Cardiac muscle cell (in vitro differentiated cells and primary cell): ENCODE results near the gene IRF9. TPM values are rescaled to one million over a fixed set of nuclear protein-coding genes. Genes with fewer than 3 reads are reported as not detected.

Experiments used
- DNase-seq, 2 donors: peaks; one replicate each; pipeline versions ENCODE4 v3.0.0 to v3.0.0-alpha.2; 2010 to 2017; ENCODE audit warnings: low read depth in 1 of 2, low spot score in 1 of 2
- H3K27ac ChIP-seq: fragments of 200-600 bp; sonication (generic); 2 replicates; pipeline ENCODE4 v1.5.1; 2016
- H3K27me3 ChIP-seq: fragments of 200-600 bp; sonication (generic); 2 replicates; pipeline ENCODE4 v1.6.0; 2016; ENCODE audit warnings: control low read depth
- H3K36me3 ChIP-seq: fragments of 200-600 bp; sonication (generic); 2 replicates; pipeline ENCODE4 v1.5.1; 2016; ENCODE audit warnings: control low read depth
- H3K4me1 ChIP-seq: fragments of 200-600 bp; sonication (generic); 2 replicates; pipeline ENCODE4 v1.8.1; 2017; ENCODE audit warnings: low read depth, mild to moderate bottlenecking, mixed run types
- H3K4me3 ChIP-seq: fragments of 200-600 bp; sonication (generic); 2 replicates; pipeline ENCODE4 v1.5.1; 2016; ENCODE audit warnings: mild to moderate bottlenecking
- H3K9me3 ChIP-seq: fragments of 200-600 bp; sonication (generic); 2 replicates; pipeline ENCODE4 v1.5.1; 2017; ENCODE audit warnings: low read depth, mild to moderate bottlenecking, control low read depth
- polyA plus RNA-seq: library from polyadenylated mRNA; unstranded; fragments of >200 nt; fragmentation: Nextera tagmentation; extraction: Ambion mirVana; gene quantifications from 2 replicates; pipeline ENCODE4 v1.2.1, GENCODE V29; 2016
- total RNA-seq: library from RNA; depleted of rRNA; stranded (reverse); fragments of >200 nt; gene quantifications from 2 replicates; pipeline ENCODE4 v1.2.3, GENCODE V29; 2016
- TF ChIP-seq, protein P1 (sequence below): IDR thresholded peaks from 2 replicates; pipeline ENCODE4 v1.5.1; 2012; ENCODE audit warnings: low read depth, mild to moderate bottlenecking, low read length

Gene IRF9, protein sequence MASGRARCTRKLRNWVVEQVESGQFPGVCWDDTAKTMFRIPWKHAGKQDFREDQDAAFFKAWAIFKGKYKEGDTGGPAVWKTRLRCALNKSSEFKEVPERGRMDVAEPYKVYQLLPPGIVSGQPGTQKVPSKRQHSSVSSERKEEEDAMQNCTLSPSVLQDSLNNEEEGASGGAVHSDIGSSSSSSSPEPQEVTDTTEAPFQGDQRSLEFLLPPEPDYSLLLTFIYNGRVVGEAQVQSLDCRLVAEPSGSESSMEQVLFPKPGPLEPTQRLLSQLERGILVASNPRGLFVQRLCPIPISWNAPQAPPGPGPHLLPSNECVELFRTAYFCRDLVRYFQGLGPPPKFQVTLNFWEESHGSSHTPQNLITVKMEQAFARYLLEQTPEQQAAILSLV
- total RNA-seq (29.1 and 33.7 TPM in 2 replicates), polyA plus RNA-seq (27.3 and 35.4 TPM in 2 replicates)

DNA sequence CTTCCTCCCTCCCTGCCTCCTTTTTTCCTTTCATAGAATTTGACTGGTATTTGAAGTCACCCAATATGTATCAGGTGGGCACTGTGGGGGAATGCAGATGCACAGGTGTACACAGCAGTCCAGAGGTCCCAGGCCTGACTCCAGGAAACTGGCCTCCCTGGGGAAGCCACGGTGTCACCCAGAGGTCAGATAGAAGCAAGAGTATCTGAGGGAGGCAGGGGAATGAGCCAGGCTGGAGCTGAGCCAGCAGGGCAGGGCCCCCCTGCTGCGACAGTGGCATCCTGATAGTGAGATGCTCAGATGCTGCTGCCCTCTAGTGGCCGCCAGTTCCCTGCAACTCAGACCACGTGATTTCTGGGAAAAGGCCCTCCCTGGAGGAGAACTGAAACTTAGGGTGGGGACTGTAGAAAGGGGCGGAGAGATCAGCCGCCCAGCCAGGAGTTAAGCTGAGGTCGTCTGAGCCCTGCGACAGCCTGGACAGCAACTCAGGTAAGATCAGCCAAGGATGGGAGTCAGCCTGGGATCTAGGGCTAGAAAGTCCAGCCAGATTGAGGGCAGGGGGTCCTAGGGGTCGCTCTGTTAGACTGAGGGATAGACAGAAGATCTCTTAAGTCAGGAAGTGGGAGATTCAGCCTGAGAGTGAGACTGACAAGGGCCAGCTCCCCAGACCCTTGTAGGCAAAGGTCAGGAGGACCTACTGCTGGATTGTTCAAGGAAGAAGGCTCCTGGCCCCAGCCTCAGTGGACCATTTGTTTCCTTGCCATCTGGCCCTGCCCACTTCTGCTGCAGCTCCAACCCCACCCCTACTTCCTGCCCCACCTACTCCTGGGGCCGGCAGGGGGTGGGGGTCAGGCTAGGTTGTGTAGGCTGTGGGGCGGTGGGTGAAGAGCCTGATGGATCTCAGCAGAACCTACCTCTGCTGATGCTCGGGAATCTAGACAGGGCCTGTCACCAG, at the start of gene IRF9:
TSS of gene IRF9 (plus strand) at position 416 of the 955 bp plus-strand sequence. CDS start 880 bp downstream, outside the sequence.
- no peaks in the 10 kb centered on the region for H3K9me3 ChIP-seq
- peaks cover 28% of the 10 kb centered on the region for H3K36me3 ChIP-seq
- peak within 1 kb of the TSS; percentile 9 for H3K4me3 ChIP-seq
- DNase-seq: peak; percentile 97
- H3K4me1 ChIP-seq: peaks cover 11% of the 10 kb centered on the region
- H3K27me3 ChIP-seq: no peaks in the 10 kb centered on the region
- TF ChIP-seq, protein P1, sequence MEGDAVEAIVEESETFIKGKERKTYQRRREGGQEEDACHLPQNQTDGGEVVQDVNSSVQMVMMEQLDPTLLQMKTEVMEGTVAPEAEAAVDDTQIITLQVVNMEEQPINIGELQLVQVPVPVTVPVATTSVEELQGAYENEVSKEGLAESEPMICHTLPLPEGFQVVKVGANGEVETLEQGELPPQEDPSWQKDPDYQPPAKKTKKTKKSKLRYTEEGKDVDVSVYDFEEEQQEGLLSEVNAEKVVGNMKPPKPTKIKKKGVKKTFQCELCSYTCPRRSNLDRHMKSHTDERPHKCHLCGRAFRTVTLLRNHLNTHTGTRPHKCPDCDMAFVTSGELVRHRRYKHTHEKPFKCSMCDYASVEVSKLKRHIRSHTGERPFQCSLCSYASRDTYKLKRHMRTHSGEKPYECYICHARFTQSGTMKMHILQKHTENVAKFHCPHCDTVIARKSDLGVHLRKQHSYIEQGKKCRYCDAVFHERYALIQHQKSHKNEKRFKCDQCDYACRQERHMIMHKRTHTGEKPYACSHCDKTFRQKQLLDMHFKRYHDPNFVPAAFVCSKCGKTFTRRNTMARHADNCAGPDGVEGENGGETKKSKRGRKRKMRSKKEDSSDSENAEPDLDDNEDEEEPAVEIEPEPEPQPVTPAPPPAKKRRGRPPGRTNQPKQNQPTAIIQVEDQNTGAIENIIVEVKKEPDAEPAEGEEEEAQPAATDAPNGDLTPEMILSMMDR: peak; percentile 88
- peak within 1 kb of the TSS; percentile 75 for H3K27ac ChIP-seq

DNA sequence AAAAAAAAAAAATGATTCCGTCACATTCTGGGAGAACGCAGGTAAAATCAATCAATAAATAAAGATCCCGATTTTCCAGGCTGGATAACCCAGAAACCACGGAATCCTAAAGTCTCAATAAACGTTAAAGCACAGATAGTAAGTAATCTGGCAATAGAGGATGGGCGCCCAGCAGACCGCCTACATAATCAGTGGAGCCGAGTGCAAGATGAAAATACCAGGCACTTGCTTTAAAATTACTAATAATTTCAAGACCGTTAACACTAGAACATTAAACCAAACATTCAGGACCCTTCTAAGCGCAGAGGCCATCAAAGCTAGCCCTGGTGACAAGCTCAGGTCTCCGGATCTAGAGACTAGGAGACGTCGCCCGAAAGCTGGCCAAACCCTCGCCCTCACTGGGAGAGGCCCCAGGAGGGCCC, 47.7 kb upstream of the IRF9 start:
- H3K27me3 ChIP-seq: no peaks in the 10 kb centered on the region
- TF ChIP-seq, protein P1: no peak
- peak overlapping the region; percentile 92 for H3K27ac ChIP-seq
- no peak for DNase-seq
- H3K36me3 ChIP-seq: peaks cover 12% of the 10 kb centered on the region
- H3K9me3 ChIP-seq: no peaks in the 10 kb centered on the region
- peak overlapping the region; percentile 44 for H3K4me3 ChIP-seq
- peaks cover 11% of the 10 kb centered on the region for H3K4me1 ChIP-seq

DNA sequence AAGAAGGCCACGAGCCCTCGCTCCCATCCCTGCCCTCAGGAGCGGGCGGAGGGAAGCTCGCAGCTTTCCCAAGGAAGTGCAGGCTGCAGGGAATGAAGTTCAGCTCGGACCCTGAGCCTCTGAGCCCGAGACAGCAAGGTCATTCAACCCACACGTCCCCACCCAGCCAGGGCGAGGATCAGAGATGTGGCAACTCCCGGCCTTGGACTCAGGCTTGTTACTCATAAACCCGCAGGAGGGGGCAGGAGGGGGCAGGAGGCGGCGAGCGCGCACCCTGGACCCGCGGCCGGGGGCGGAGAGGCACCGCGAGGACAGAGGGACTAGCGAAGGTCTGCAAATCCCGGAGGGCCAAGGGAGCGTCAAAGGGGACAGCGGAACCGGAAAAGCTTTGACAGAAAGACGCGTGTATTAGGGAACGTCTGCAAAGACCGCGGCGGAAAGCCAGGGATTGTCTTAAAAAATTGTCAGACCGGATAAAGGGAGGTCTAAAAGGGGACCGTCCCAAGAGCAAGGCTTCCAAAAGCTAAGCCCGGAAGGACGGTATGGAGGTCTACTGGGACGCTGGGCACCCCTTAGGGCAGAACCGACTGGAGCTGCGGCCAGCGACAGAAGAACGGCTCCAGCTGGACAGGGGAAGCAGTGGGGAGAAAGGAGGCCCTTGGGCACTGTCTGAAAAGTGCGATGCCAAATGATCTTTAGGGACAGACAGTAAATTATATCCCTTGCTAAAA, 47.1 kb upstream of the IRF9 start:
- H3K4me1 ChIP-seq: peaks cover 11% of the 10 kb centered on the region
- no peaks in the 10 kb centered on the region for H3K9me3 ChIP-seq
- no peaks in the 10 kb centered on the region for H3K27me3 ChIP-seq
- H3K27ac ChIP-seq: peak overlapping the region; percentile 92
- H3K36me3 ChIP-seq: peaks cover 18% of the 10 kb centered on the region
- peak overlapping the region; percentile 44 for H3K4me3 ChIP-seq
- TF ChIP-seq, protein P1: no peak
- DNase-seq: peak; percentile 85 to 91

DNA sequence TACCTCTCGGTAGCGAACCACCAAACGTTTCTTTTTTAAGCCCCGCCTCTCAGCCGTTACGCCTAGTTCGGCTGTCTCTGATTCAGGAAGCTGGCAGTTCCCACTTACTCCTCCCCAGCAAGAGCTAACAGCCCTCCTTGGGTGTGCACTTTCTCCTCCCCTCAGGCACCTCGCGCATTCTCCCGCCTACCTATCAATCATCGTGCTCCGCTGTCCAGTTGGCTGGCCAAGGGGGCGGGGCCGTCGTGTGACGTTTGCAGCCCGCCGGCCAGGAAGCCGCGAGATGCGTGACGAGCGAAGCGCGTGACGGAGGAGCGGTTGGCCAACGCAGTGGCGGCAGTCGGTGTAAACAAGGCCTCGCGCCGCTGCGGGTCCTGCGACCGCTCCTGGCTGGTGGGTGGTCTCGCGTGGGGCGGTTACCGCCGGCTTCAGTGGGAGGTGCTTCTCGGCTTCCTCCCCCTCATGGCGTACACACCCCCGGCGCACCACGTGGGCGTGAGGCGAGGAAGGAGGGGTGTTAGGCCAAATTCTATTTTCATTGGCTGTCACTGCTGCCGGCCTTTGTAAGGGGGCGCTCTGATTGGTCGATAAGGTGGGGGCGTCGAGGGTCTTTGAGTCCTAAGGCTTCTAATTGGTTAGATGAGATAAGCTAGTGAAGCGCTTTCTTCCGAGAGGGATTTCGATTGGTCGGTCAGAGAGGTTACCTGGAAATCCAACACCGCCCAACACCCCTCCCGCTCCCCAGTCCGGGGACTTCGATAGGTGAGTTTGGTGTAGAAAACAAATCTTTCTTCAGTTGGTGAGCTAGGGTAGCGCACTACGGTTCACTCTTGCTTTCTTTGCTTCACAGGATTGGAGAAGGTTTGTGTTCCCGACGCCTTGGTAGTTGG, 46.3 kb upstream of the IRF9 start, which contains the start of the genes DCAF11 and NRL:
TSS of gene DCAF11 (plus strand) at position 246 of the 890 bp plus-strand sequence. CDS start 818 bp downstream, outside the sequence.
TSS of gene NRL (minus strand) at position 418 of the 890 bp plus-strand sequence. CDS start 32,101 bp downstream, outside the sequence.
- Histone ChIP-seq H3K4me3 (peak within 1 kb of the TSS; percentile 44), H3K9me3 (no peaks in the 10 kb centered on the region), H3K36me3 (peaks cover 26% of the 10 kb centered on the region), H3K27me3 (no peaks in the 10 kb centered on the region), H3K4me1 (peaks cover 11% of the 10 kb centered on the region), H3K27ac (peak within 1 kb of the TSS; percentile 92)
- DNase-seq: peak; percentile 99 to 100
- TF ChIP-seq, protein P1: no peak
